Suprapubic skin (tissue), 4 donors: ENCODE measurements around the gene PDE2A.

Source experiments
- EP300 ChIP-seq: sonication (generic); formaldehyde crosslinking; IDR thresholded peaks from one replicate; pipeline ENCODE4 v1.6.1; 2017; ENCODE audit warnings: antibody characterized with exemption
- POLR2A ChIP-seq, 2 donors: fragments of 450-650 bp; IDR thresholded peaks; one replicate each; pipeline ENCODE4 v1.6.1; 2017; ENCODE audit warnings: antibody characterized with exemption in 2 of 2, mild to moderate bottlenecking in 2 of 2, moderate library complexity in 2 of 2
- POLR2AphosphoS5 ChIP-seq, 3 donors: sonication (generic); formaldehyde crosslinking; IDR thresholded peaks; one replicate each; pipeline ENCODE4 v1.6.1; 2017; ENCODE audit warnings: antibody characterized with exemption in 3 of 3
- TF ChIP-seq, protein P1 (sequence below), 2 donors: fragments of 200-600 bp in 1 of 2; fragments of 450-650 bp in 1 of 2; sonication (generic) in 1 of 2; IDR thresholded peaks; one replicate each; pipeline ENCODE4 v1.5.1; 2016 to 2019; ENCODE audit warnings: antibody characterized with exemption in 2 of 2, mild to moderate bottlenecking in 1 of 2, moderate library complexity in 1 of 2

DNA sequence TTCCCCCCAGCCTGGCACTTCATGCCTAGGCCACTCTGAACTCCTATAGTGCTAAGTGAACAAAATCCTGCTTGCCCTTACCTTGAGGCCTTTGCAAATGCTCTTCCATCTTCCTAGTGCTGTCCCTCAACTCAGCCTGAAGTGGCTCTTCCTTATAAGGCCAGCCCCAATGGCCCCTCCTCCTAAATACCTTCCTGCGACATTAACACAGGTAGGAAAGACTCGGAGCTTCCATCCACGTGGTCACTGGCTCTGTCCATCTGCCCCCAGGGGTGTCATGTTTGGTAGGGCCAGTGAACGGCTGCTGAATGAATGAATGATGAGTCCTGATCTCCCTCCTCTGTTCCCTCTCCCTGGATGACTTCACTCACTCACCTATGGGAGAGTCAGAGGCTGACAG, 4.2 kb downstream of the PDE2A start:
- no peak for TF ChIP-seq EP300
- TF ChIP-seq, protein P1, sequence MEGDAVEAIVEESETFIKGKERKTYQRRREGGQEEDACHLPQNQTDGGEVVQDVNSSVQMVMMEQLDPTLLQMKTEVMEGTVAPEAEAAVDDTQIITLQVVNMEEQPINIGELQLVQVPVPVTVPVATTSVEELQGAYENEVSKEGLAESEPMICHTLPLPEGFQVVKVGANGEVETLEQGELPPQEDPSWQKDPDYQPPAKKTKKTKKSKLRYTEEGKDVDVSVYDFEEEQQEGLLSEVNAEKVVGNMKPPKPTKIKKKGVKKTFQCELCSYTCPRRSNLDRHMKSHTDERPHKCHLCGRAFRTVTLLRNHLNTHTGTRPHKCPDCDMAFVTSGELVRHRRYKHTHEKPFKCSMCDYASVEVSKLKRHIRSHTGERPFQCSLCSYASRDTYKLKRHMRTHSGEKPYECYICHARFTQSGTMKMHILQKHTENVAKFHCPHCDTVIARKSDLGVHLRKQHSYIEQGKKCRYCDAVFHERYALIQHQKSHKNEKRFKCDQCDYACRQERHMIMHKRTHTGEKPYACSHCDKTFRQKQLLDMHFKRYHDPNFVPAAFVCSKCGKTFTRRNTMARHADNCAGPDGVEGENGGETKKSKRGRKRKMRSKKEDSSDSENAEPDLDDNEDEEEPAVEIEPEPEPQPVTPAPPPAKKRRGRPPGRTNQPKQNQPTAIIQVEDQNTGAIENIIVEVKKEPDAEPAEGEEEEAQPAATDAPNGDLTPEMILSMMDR (IDR thresholded peaks at IDR 0.05), result no peak
- no peak for TF ChIP-seq POLR2A (IDR thresholded peaks at IDR 0.05)
- no peak for TF ChIP-seq POLR2AphosphoS5 (IDR thresholded peaks at IDR 0.05)
